ENCODE measurements around the gene CD69.

The CD69 gene

GRCh38 chr12:9792961-9793617 lies 32.4 kb upstream of the CD69 start:
- DNase-seq (ENCODE audit: insufficient read length, low spot score) (no peak), FAIRE-seq (no peak)
- no peak for TF ChIP-seq CTCF (IDR thresholded peaks at IDR 0.05; ENCODE audit: insufficient read depth, missing control alignments)

GRCh38 chr12:9792185-9792900 lies 31.6 kb upstream of the CD69 start:
- TF ChIP-seq CTCF (IDR thresholded peaks at IDR 0.05; ENCODE audit: insufficient read depth, missing control alignments) = no peak
- FAIRE-seq (no peak), DNase-seq (ENCODE audit: insufficient read length, low spot score) (no peak)

- FAIRE-seq = no peak
- TF ChIP-seq CTCF (IDR thresholded peaks at IDR 0.05; ENCODE audit: insufficient read depth, missing control alignments) = no peak
- no peak for DNase-seq (ENCODE audit: insufficient read length, low spot score)
Observed at GRCh38 chr12:9786726-9787717, 26.3 kb upstream of the CD69 start.

- FAIRE-seq (no peak), DNase-seq (ENCODE audit: insufficient read length, low spot score) (no peak)
- TF ChIP-seq CTCF (IDR thresholded peaks at IDR 0.05; ENCODE audit: insufficient read depth, missing control alignments) = no peak
Observed at GRCh38 chr12:9784816-9785215, 24.1 kb upstream of the CD69 start.

GRCh38 chr12:9784326-9784725 lies 23.6 kb upstream of the CD69 start:
- TF ChIP-seq CTCF (IDR thresholded peaks at IDR 0.05; ENCODE audit: insufficient read depth, missing control alignments) = no peak
- FAIRE-seq (no peak), DNase-seq (ENCODE audit: insufficient read length, low spot score) (no peak)

- FAIRE-seq (no peak), DNase-seq (ENCODE audit: insufficient read length, low spot score) (no peak)
- no peak for TF ChIP-seq CTCF (IDR thresholded peaks at IDR 0.05; ENCODE audit: insufficient read depth, missing control alignments)
Observed at GRCh38 chr12:9782547-9783382, 22.1 kb upstream of the CD69 start.
